SK-N-SH (cell line): Measurements from ENCODE around the gene RREB1.

ENCODE experiments used
- EZH2phosphoT487 ChIP-seq: fragments of 200-600 bp; sonication (generic); IDR thresholded peaks from 2 replicates; pipeline ENCODE4 v1.6.1; 2017; ENCODE audit warnings: low read depth, mixed run types, mild to moderate bottlenecking, antibody characterized with exemption, moderate library complexity, borderline replicate concordance
- GATA2 ChIP-seq: sonication (generic); formaldehyde crosslinking; IDR thresholded peaks from 2 replicates; pipeline ENCODE4 v1.5.0; 2020; ENCODE audit warnings: mild to moderate bottlenecking, missing genetic modification reagents
- JUND ChIP-seq: IDR thresholded peaks from 2 replicates; pipeline ENCODE4 v1.4.0; 2012
- MXI1 ChIP-seq: IDR thresholded peaks from 2 replicates; pipeline ENCODE4 v1.6.1; 2012; ENCODE audit warnings: mild to moderate bottlenecking, low read depth, low read length, improper control_type of control experiment
- NRF1 ChIP-seq: IDR thresholded peaks from 2 replicates; pipeline ENCODE4 v1.6.1; 2012; ENCODE audit warnings: low read depth, mild to moderate bottlenecking, low read length
- POLR2AphosphoS5 ChIP-seq: IDR thresholded peaks from 2 replicates; pipeline ENCODE4 v1.6.1; 2012; ENCODE audit warnings: low read depth, low read length
- SMC3 ChIP-seq: IDR thresholded peaks from 2 replicates; pipeline ENCODE4 v1.6.1; 2012; ENCODE audit warnings: low read depth, low read length, improper control_type of control experiment
- TCF12 ChIP-seq: IDR thresholded peaks from 2 replicates; pipeline ENCODE4 v1.4.0; 2012
- YY1 ChIP-seq: IDR thresholded peaks from 2 replicates; pipeline ENCODE4 v1.4.0; 2012; ENCODE audit warnings: low read depth, mild to moderate bottlenecking
- TF ChIP-seq, protein P1 (sequence below): fragments of 200-600 bp; sonication (generic); IDR thresholded peaks from 2 replicates; pipeline ENCODE4 v1.6.1; 2017; ENCODE audit warnings: antibody characterized with exemption, mild to moderate bottlenecking, moderate library complexity
- TF ChIP-seq, protein P2 (sequence below): IDR thresholded peaks from 2 replicates; pipeline ENCODE4 v1.4.0; 2012; ENCODE audit warnings: low read depth
- TF ChIP-seq, protein P3 (sequence below): fragments of 150-350 bp; IDR thresholded peaks from 2 replicates; pipeline ENCODE4 v1.6.1; 2017; ENCODE audit warnings: antibody characterized with exemption, low read length, low read depth, borderline replicate concordance
- TF ChIP-seq, protein P4 (sequence below): IDR thresholded peaks from 2 replicates; pipeline ENCODE4 v1.6.1; 2012; ENCODE audit warnings: mild to moderate bottlenecking, low read depth, low read length, moderate library complexity

DNA sequence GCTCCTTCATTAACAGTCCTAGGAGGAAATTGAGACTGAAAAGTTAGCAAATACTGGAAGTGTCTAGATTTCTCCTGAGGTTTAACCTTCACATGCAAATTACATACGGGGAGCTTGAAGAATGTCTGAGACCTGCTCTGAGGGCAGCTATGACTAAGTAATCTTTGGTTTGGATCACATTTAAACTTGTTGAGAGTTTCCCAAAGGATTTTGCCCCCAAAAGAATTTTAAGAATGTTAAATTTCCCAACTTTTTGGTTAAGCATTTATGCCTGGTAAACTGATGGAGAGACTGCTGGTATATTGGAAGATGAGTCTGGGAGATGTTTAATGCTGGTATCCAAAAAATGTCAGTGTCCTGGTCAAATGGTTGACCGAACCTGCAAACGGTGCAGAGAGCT, 97.0 kb downstream of the RREB1 start:
- TF ChIP-seq, protein P1, sequence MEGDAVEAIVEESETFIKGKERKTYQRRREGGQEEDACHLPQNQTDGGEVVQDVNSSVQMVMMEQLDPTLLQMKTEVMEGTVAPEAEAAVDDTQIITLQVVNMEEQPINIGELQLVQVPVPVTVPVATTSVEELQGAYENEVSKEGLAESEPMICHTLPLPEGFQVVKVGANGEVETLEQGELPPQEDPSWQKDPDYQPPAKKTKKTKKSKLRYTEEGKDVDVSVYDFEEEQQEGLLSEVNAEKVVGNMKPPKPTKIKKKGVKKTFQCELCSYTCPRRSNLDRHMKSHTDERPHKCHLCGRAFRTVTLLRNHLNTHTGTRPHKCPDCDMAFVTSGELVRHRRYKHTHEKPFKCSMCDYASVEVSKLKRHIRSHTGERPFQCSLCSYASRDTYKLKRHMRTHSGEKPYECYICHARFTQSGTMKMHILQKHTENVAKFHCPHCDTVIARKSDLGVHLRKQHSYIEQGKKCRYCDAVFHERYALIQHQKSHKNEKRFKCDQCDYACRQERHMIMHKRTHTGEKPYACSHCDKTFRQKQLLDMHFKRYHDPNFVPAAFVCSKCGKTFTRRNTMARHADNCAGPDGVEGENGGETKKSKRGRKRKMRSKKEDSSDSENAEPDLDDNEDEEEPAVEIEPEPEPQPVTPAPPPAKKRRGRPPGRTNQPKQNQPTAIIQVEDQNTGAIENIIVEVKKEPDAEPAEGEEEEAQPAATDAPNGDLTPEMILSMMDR = no peak
- TF ChIP-seq, protein P2, sequence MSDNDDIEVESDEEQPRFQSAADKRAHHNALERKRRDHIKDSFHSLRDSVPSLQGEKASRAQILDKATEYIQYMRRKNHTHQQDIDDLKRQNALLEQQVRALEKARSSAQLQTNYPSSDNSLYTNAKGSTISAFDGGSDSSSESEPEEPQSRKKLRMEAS = no peak
- TF ChIP-seq NRF1 (no peak), MXI1 (no peak), JUND (no peak), SMC3 (no peak), YY1 (no peak), POLR2AphosphoS5 (no peak), TCF12 (no peak), GATA2 (no peak), EZH2phosphoT487 (no peak)
- TF ChIP-seq, protein P3, sequence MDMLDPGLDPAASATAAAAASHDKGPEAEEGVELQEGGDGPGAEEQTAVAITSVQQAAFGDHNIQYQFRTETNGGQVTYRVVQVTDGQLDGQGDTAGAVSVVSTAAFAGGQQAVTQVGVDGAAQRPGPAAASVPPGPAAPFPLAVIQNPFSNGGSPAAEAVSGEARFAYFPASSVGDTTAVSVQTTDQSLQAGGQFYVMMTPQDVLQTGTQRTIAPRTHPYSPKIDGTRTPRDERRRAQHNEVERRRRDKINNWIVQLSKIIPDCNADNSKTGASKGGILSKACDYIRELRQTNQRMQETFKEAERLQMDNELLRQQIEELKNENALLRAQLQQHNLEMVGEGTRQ = no peak
- TF ChIP-seq, protein P4, sequence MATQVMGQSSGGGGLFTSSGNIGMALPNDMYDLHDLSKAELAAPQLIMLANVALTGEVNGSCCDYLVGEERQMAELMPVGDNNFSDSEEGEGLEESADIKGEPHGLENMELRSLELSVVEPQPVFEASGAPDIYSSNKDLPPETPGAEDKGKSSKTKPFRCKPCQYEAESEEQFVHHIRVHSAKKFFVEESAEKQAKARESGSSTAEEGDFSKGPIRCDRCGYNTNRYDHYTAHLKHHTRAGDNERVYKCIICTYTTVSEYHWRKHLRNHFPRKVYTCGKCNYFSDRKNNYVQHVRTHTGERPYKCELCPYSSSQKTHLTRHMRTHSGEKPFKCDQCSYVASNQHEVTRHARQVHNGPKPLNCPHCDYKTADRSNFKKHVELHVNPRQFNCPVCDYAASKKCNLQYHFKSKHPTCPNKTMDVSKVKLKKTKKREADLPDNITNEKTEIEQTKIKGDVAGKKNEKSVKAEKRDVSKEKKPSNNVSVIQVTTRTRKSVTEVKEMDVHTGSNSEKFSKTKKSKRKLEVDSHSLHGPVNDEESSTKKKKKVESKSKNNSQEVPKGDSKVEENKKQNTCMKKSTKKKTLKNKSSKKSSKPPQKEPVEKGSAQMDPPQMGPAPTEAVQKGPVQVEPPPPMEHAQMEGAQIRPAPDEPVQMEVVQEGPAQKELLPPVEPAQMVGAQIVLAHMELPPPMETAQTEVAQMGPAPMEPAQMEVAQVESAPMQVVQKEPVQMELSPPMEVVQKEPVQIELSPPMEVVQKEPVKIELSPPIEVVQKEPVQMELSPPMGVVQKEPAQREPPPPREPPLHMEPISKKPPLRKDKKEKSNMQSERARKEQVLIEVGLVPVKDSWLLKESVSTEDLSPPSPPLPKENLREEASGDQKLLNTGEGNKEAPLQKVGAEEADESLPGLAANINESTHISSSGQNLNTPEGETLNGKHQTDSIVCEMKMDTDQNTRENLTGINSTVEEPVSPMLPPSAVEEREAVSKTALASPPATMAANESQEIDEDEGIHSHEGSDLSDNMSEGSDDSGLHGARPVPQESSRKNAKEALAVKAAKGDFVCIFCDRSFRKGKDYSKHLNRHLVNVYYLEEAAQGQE = no peak
